Kidney (tissue), 14 donors: ENCODE data around the gene COPS7A. TPM values are rescaled to one million over a fixed set of nuclear protein-coding genes. Genes with fewer than 3 reads are reported as not detected.

Experiments used
- DNase-seq, 5 donors: peaks; one replicate each; pipeline ENCODE4 v3.0.0-alpha.2; 2013 to 2020
- FAIRE-seq: peaks from 2 replicates; lab custom pipeline; 2012; peaks lifted over from hg19 to GRCh38; lab: Jason Lieb, UNC
- H3K27ac ChIP-seq, 2 donors: one replicate each; pipeline ENCODE4 v1.7.0; 2013; ENCODE audit warnings: low read depth in 2 of 2, low read length in 2 of 2, inconsistent platforms in 1 of 2
- H3K27me3 ChIP-seq: one replicate; pipeline ENCODE4 v1.7.1; 2013; ENCODE audit warnings: low read length, inconsistent platforms; ENCODE audit not compliant: control insufficient read depth, insufficient read depth
- H3K36me3 ChIP-seq, 3 donors: one replicate each; pipeline versions ENCODE4 v1.7.0 to v1.7.1; 2013; ENCODE audit warnings: low read length in 3 of 3, control low read depth in 1 of 3, inconsistent platforms in 1 of 3; ENCODE audit not compliant: insufficient read depth in 3 of 3, control insufficient read depth in 2 of 3
- H3K4me1 ChIP-seq, 3 donors: one replicate each; pipeline versions ENCODE4 v1.7.0 to v1.7.1; 2013; ENCODE audit warnings: low read length in 3 of 3, inconsistent platforms in 1 of 3, low read depth in 1 of 3; ENCODE audit not compliant: control insufficient read depth in 2 of 3, insufficient read depth in 2 of 3
- H3K4me3 ChIP-seq, 3 donors: one replicate each; pipeline versions ENCODE4 v1.7.0 to v1.8.1; 2013; ENCODE audit warnings: low read length in 3 of 3, control low read depth in 1 of 3, inconsistent platforms in 1 of 3
- H3K9ac ChIP-seq, 3 donors: one replicate each; pipeline versions ENCODE4 v1.7.0 to v1.7.1; 2013; ENCODE audit warnings: low read length in 3 of 3, control low read depth in 1 of 3, inconsistent platforms in 1 of 3
- H3K9me3 ChIP-seq, 3 donors: one replicate each; pipeline versions ENCODE4 v1.7.0 to v1.7.1; 2013; ENCODE audit warnings: low read length in 3 of 3, control low read depth in 1 of 3, inconsistent platforms in 1 of 3; ENCODE audit not compliant: control insufficient read depth in 2 of 3, insufficient read depth in 1 of 3
- intact Hi-C: fragments of 100-400 bp; cut with DNase I; formaldehyde crosslinking; loops from one replicate; pipeline ENCODE4 v1.11.1; 2022
- polyA plus RNA-seq: library from polyadenylated mRNA; stranded (reverse); fragments of 350-450 nt; fragmentation: Illumina TruSeq; extraction: RNeasy Lipid Tissue Mini Kit (QIAGEN cat#74804); gene quantifications from one replicate; pipeline ENCODE4 v1.2.3, GENCODE V29; 2014; ENCODE audit warnings: low read depth, low replicate concordance; ENCODE audit not compliant: insufficient read depth
- total RNA-seq: library from RNA; stranded (reverse); fragmentation: NEBNext Ultra II Directional; extraction: Animal tissue kit (Norgen Biotek cat#: 25700); gene quantifications from one replicate; pipeline ENCODE4 v1.2.1, GENCODE V29; 2021
- TF ChIP-seq, protein P1 (sequence below): IDR thresholded peaks from 3 replicates; pipeline ENCODE4 v1.5.1; 2012; ENCODE audit warnings: mild to moderate bottlenecking, moderate library complexity, borderline replicate concordance; ENCODE audit not compliant: insufficient read depth; ENCODE audit errors: extremely low read depth
- donor health status: control.
- donor health status: control.
- donor health status: control.
- donor health status: control.
- donor health status: control.
- donor health status: DM: yes; HTN: yes; CAD: no.
- donor health status: Normal renal cell carcinoma (clear cell type).

The COPS7A gene
- total and polyA plus RNA-seq, 2 donors from 2014 or later, result 71.9 to 94.1 TPM

DNA sequence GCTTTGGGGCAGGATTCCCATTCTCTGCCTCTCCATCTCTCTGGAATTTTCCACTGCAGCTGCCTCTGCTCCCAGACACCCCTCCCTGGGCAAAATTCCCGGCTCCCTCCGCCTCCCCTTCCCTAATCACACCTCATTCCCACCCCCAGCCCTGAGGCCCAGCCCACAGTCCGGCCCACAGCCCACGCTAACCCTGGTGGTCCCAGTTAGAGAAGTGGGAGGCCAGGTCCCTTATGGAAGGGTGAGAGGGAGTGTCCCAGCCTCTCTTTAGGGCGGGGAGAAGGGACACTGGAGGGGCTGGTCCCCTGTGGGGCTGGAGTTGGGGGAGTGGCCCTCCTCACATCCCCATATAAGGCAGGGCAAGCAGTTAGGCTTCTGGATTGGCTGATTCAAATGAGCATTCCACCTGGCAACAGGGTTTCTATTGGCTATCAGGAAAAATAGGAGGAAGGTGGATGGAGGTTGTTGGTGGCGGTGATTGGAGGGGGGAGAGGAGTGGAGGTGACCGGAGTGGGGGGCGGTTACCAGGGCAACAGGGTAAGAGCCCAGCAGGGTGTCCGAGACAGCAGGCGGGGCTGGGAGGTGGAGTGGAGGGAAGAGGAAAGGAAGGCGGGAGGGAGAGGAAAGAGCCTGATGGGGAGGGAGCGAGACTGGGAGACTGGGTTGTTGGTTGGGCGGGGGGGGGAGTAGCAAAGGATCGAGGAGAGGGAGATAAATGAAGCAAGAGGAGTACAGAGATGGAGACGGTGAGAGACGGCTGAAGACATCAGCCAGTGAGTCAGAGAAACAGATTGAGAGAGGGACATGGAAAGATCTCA is 40.4 kb downstream of the COPS7A start:
- H3K36me3 ChIP-seq, result peaks cover 0 to 2% (median 0%) of the 10 kb centered on the region in 3 donors
- peak overlapping the region; percentile 26 to 36 (median 33) for H3K4me3 ChIP-seq
- peak overlapping the region; percentile 90 to 99 for H3K27ac ChIP-seq
- FAIRE-seq (peak; percentile 97), DNase-seq (peak; percentile 98 to 99 (median 98))
- H3K9ac ChIP-seq, result peak overlapping the region; percentile 9 to 78 (median 71)
- intact Hi-C loops, result no loop called here
- H3K4me1 ChIP-seq, result peaks cover 5 to 30% (median 25%) of the 10 kb centered on the region in 3 donors
- no peaks in the 10 kb centered on the region for H3K27me3 ChIP-seq
- H3K9me3 ChIP-seq, result no peaks in the 10 kb centered on the region
- TF ChIP-seq, protein P1, sequence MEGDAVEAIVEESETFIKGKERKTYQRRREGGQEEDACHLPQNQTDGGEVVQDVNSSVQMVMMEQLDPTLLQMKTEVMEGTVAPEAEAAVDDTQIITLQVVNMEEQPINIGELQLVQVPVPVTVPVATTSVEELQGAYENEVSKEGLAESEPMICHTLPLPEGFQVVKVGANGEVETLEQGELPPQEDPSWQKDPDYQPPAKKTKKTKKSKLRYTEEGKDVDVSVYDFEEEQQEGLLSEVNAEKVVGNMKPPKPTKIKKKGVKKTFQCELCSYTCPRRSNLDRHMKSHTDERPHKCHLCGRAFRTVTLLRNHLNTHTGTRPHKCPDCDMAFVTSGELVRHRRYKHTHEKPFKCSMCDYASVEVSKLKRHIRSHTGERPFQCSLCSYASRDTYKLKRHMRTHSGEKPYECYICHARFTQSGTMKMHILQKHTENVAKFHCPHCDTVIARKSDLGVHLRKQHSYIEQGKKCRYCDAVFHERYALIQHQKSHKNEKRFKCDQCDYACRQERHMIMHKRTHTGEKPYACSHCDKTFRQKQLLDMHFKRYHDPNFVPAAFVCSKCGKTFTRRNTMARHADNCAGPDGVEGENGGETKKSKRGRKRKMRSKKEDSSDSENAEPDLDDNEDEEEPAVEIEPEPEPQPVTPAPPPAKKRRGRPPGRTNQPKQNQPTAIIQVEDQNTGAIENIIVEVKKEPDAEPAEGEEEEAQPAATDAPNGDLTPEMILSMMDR, result no peak

- peak overlapping the region in 2 of 3 donors; percentile 2 to 59 for H3K9ac ChIP-seq
- no peak for DNase-seq
- peaks cover 5 to 30% (median 25%) of the 10 kb centered on the region in 3 donors for H3K4me1 ChIP-seq
- peaks cover 0 to 2% (median 0%) of the 10 kb centered on the region in 3 donors for H3K36me3 ChIP-seq
- intact Hi-C loops, result no loop called here
- H3K4me3 ChIP-seq, result peak overlapping the region; percentile 8 to 69 (median 69)
- no peaks in the 10 kb centered on the region for H3K9me3 ChIP-seq
- TF ChIP-seq, protein P1, result no peak
- no peaks in the 10 kb centered on the region for H3K27me3 ChIP-seq
- H3K27ac ChIP-seq, result peak overlapping the region; percentile 82 to 83
- FAIRE-seq, result no peak
Observed at GRCh38 chr12:6765048-6765633, 41.3 kb downstream of the COPS7A start.

DNA sequence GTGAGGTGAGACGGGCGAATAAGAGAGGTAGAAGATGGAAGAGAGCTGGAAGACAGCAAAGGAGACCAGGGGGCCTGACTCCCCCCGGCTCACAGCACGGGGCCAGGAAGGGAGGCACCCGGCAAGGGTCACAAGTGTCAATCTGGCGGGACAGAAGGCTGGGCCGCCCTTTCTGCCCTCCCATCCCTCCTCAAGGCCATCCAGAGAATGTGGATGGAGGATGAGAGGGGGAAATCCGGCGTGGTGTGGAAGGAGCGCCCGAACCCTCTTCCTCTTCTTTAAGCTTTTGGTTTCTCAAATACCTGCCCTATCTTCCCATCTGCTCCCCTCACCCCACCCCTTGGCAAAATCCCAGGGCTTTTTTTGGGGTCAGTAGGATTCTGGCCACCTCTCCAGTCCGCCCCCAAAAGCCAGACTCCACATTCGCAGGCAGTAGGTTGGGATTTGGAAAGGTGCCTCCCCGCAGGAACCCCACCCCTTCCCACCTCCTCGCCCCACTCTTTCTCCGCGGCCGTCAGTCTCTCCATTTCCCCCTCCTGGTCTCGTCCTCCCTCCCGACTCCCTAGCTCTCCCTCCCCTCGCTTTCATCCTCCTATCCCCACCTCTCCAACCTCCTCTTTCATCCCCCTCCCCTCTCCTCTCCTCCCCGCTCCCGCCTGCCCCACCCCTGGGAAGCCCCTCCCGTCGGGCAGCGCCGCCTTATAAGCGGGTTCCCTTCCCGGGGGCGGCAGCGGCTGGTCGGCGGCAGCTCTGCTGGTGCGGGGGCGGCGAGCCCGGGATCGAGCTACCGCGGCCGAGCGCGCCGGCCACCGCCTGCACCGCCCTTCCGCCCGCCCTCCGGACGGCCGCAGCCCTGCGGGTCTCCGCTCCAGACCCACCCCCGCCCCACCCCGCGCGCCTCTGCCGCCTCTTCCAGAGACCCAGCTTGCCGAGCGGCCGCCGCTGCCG is 42.1 kb downstream of the COPS7A start, which contains the start of gene PTMS:
PTMS (plus strand) TSS at position 730 of the 948 bp plus-strand sequence. CDS start 343 bp downstream, outside the sequence.
- intact Hi-C loops, result no loop called here
- Histone ChIP-seq H3K9me3 (no peaks in the 10 kb centered on the region), H3K9ac (peak within 1 kb of the TSS; percentile 60 to 82 (median 76)), H3K36me3 (peaks cover 0 to 2% (median 0%) of the 10 kb centered on the region in 3 donors), H3K27ac (peak within 1 kb of the TSS; percentile 82 to 85), H3K4me1 (peaks cover 5 to 30% (median 25%) of the 10 kb centered on the region in 3 donors), H3K4me3 (peak within 1 kb of the TSS; percentile 69 to 91 (median 79)), H3K27me3 (no peaks in the 10 kb centered on the region)
- peak; percentile 94 to 97 (median 96) for DNase-seq
- TF ChIP-seq, protein P1, result no peak
- FAIRE-seq, result no peak
